Endodermal cell (in vitro differentiated cells): ENCODE measurements around the gene MPRIP. TPM values are rescaled to one million over a fixed set of nuclear protein-coding genes. Genes with fewer than 3 reads are reported as not detected.

Experiments
- DNase-seq: peaks from one replicate; pipeline ENCODE4 v3.0.0-alpha.2; 2017
- H3K27ac ChIP-seq: 2 replicates; pipeline ENCODE4 v1.5.1; 2013; ENCODE audit warnings: mild to moderate bottlenecking, low read depth, low read length, moderate library complexity
- H3K27me3 ChIP-seq: 2 replicates; pipeline ENCODE4 v1.6.1; 2013; ENCODE audit warnings: mild to moderate bottlenecking, low read length, moderate library complexity; ENCODE audit not compliant: insufficient read depth, control insufficient read depth, poor library complexity, severe bottlenecking
- H3K36me3 ChIP-seq: 2 replicates; pipeline ENCODE4 v1.7.0; 2013; ENCODE audit warnings: mild to moderate bottlenecking, low read length, moderate library complexity; ENCODE audit not compliant: control insufficient read depth, insufficient read depth
- H3K4me1 ChIP-seq: one replicate; pipeline ENCODE4 v1.7.0; 2013; ENCODE audit warnings: low read length; ENCODE audit not compliant: control insufficient read depth, insufficient read depth
- H3K4me3 ChIP-seq: 2 replicates; pipeline ENCODE4 v1.5.1; 2013; ENCODE audit warnings: mild to moderate bottlenecking, low read length, moderate library complexity
- H3K9ac ChIP-seq: 2 replicates; pipeline ENCODE4 v1.6.1; 2013; ENCODE audit warnings: mild to moderate bottlenecking, low read length, moderate library complexity; ENCODE audit not compliant: poor library complexity, severe bottlenecking; ENCODE audit errors: extremely low read depth
- H3K9me3 ChIP-seq: 2 replicates; pipeline ENCODE4 v1.6.1; 2013; ENCODE audit warnings: mild to moderate bottlenecking, low read length, moderate library complexity; ENCODE audit not compliant: control insufficient read depth
- H3K27ac Mint-ChIP-seq: 2 replicates; pipeline ENCODE4 v1.8.0; 2020; ENCODE audit warnings: mixed read lengths
- H3K27me3 Mint-ChIP-seq: 2 replicates; pipeline ENCODE4 v1.8.0; 2021; ENCODE audit warnings: mild to moderate bottlenecking, mixed read lengths; ENCODE audit not compliant: insufficient read depth
- H3K36me3 Mint-ChIP-seq: 2 replicates; pipeline ENCODE4 v1.8.0; 2020; ENCODE audit warnings: low read depth, mixed read lengths
- H3K4me1 Mint-ChIP-seq: 2 replicates; pipeline ENCODE4 v1.8.0; 2020; ENCODE audit warnings: mixed read lengths
- H3K4me3 Mint-ChIP-seq: 2 replicates; pipeline ENCODE4 v1.8.0; 2020; ENCODE audit warnings: mild to moderate bottlenecking, moderate library complexity, mixed read lengths
- H3K9me3 Mint-ChIP-seq: 2 replicates; pipeline ENCODE4 v1.8.0; 2020; ENCODE audit warnings: mild to moderate bottlenecking, mixed read lengths
- CTCF ChIP-seq: fragments of 200-600 bp; sonication (generic); conservative IDR thresholded peaks from 2 replicates; pipeline ENCODE4 v1.5.0; 2021; ENCODE audit warnings: antibody characterized with exemption, mild to moderate bottlenecking
- WGBS, 2 experiments: methylation state at CpG; one replicate each; pipeline versions ENCODE4 v1.1.5 to v1.1.7; 2013; ENCODE audit warnings: missing lambda C conversion rate in 2 of 2, mixed read lengths in 1 of 2; ENCODE audit not compliant: insufficient coverage in 1 of 2, insufficient read length in 1 of 2; 5-methylcytosine and 5-hydroxymethylcytosine counted together
- total RNA-seq, 2 donors: library from RNA; stranded (reverse); fragmentation: NEBNext Ultra II Directional in 1 of 2; extraction: Animal tissue kit (Norgen Biotek cat#: 25700) in 1 of 2; gene quantifications; 2 replicates in 1 of 2; 3 replicates in 1 of 2; pipeline ENCODE4 v1.2.1, GENCODE V29; 2021

Gene MPRIP
- total RNA-seq, 2 donors from 2014 or later = 154 to 155 TPM

GRCh38 chr17:17052462-17053221 lies 10.4 kb downstream of the MPRIP start:
- Histone ChIP-seq H3K9me3 (no peaks in the 10 kb centered on the region), H3K27ac (no peak overlapping the region), H3K36me3 (no peaks in the 10 kb centered on the region), H3K4me1 (no peaks in the 10 kb centered on the region), H3K9ac (no peak overlapping the region), H3K4me3 (no peak overlapping the region), H3K27me3 (no peaks in the 10 kb centered on the region)
- H3K36me3 Mint-ChIP-seq = peaks cover 13% of the 10 kb centered on the region
- peak overlapping the region; percentile 52 for H3K27ac Mint-ChIP-seq
- H3K4me1 Mint-ChIP-seq = peaks cover 9% of the 10 kb centered on the region
- no peak overlapping the region for H3K4me3 Mint-ChIP-seq
- no peaks in the 10 kb centered on the region for H3K27me3 Mint-ChIP-seq
- H3K9me3 Mint-ChIP-seq = peaks cover 2% of the 10 kb centered on the region
- 88 to 92% methylated on average over 10 to 14 of the region's 14 CpGs for WGBS, 2 experiments
- DNase-seq = peak; percentile 42
- TF ChIP-seq CTCF = no peak

DNA sequence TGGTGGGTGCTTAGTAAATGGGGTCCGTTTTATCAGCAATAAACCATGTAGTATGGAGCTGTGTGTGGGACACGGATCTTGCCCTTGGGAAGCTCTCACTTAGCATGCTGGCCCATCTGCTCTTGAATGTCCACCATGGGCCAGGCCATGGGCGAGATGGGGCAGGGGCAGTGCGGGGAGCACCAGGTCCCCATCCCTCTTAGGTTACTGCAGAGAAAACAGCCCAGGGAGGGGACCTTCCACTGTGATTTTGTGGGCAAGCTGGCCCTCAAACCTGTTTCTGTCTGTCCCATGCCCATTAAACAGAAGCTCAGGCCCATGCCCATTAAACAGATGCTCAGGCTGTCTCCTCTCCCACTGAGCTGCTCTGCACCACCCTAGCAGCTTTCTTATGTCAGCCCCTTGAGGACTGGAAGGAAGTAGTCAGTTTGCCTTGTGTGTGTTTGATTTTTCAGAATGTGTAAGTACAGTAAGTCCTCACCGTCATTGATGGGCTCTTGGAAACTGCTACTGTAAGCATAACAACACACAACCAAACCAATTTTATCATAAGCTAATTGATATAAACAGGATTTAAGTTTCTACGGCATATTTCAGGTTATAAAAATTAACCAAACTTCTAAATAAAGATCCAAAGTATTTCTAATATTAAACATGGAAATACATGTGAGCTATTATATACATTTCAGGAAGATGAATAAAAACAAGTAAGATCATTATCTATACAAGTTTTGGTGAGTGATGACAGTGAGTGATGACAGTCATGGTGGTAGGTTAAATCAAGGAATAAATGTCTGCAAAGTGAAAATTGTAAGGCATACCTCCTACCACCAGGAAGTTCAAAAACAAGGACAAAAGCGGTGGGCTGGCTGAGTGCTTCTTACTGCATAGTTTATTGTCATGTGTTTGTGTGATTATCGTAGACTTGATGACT lies 11.5 kb downstream of the MPRIP start:
- Histone ChIP-seq H3K27ac (no peak overlapping the region), H3K36me3 (no peaks in the 10 kb centered on the region), H3K4me3 (no peak overlapping the region), H3K9me3 (no peaks in the 10 kb centered on the region), H3K27me3 (no peaks in the 10 kb centered on the region), H3K4me1 (no peaks in the 10 kb centered on the region), H3K9ac (no peak overlapping the region)
- 90 to 94% methylated on average over 5 to 7 of the region's 8 CpGs for WGBS, 2 experiments
- no peaks in the 10 kb centered on the region for H3K27me3 Mint-ChIP-seq
- H3K4me1 Mint-ChIP-seq = peaks cover 7% of the 10 kb centered on the region
- DNase-seq = peak; percentile 34
- TF ChIP-seq CTCF = no peak
- peaks cover 2% of the 10 kb centered on the region for H3K9me3 Mint-ChIP-seq
- peak overlapping the region; percentile 39 for H3K27ac Mint-ChIP-seq
- no peak overlapping the region for H3K4me3 Mint-ChIP-seq
- H3K36me3 Mint-ChIP-seq = peaks cover 14% of the 10 kb centered on the region

DNA sequence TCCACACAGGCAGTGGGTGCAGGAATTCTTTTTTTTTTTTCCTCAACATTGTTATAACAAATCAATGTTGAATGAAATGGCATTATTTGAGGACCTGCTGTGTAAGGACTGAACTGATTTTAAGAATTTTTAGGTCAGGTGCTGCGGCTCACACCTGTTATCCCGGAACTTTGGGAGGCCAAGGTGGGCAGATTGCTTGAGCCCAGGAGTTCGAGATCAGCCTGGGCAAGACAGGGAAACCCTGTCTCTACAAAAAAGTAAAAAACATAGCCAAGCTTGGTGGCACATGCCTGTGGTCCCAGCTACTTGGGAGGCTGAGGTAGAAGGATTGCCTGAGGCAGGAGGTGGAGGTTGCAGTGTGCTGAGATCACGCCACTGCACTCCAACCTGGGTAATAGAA lies 12.4 kb downstream of the MPRIP start:
- H3K4me1 ChIP-seq = no peaks in the 10 kb centered on the region
- H3K27ac Mint-ChIP-seq = peak overlapping the region; percentile 58
- H3K9me3 Mint-ChIP-seq = peaks cover 2% of the 10 kb centered on the region
- no peak overlapping the region for H3K27ac ChIP-seq
- TF ChIP-seq CTCF = no peak
- no peak for DNase-seq
- H3K36me3 ChIP-seq = no peaks in the 10 kb centered on the region
- H3K36me3 Mint-ChIP-seq = peaks cover 15% of the 10 kb centered on the region
- H3K4me3 ChIP-seq = no peak overlapping the region
- WGBS, 2 experiments = 94 to 95% methylated on average over 3 to 4 of the region's 4 CpGs
- no peaks in the 10 kb centered on the region for H3K9me3 ChIP-seq
- H3K27me3 ChIP-seq = no peaks in the 10 kb centered on the region
- no peak overlapping the region for H3K4me3 Mint-ChIP-seq
- no peaks in the 10 kb centered on the region for H3K27me3 Mint-ChIP-seq
- no peak overlapping the region for H3K9ac ChIP-seq
- H3K4me1 Mint-ChIP-seq = peaks cover 7% of the 10 kb centered on the region
